ENCODE results near the gene ZRANB1.

GRCh38 chr10:124983321-124983720 is 41.4 kb downstream of the ZRANB1 start:
- TF ChIP-seq CTCF (IDR thresholded peaks at IDR 0.05) (no peak), POLR2A (IDR thresholded peaks at IDR 0.05) (no peak), EP300 (IDR thresholded peaks at IDR 0.05; ENCODE audit: low read depth) (no peak)

Data from transverse colon (tissue), 3 donors.